Measurements from ENCODE around the gene FNDC7. TPM values are rescaled to one million over a fixed set of nuclear protein-coding genes. Genes with fewer than 3 reads are reported as not detected.

FNDC7 gene
- total RNA-seq, 2 experiments from 2014 or later: not detected

GRCh38 chr1:108767115-108767514 is 54.4 kb downstream of the FNDC7 start:
- no peaks in the 10 kb centered on the region for H3K4me1 ChIP-seq (ENCODE audit: insufficient read depth, low read length, poor library complexity, severe bottlenecking)
- no peak overlapping the region for H3K27ac ChIP-seq (ENCODE audit: low read depth, low read length, poor library complexity, severe bottlenecking)
- BruUV-seq (replicated peaks): no TSS peak
- no peaks in the 10 kb centered on the region for H4K20me1 ChIP-seq (ENCODE audit: insufficient read depth, low read length)
- POLR2A ChIA-PET: interaction anchor here (0.5 to 1.5 kb wide), 4 partner anchors 11 to 163 kb away, joined by 3 to 4 read pairs (median 3); no protein-coding TSS in a partner anchor
- intact Hi-C loops (cut with micrococcal nuclease; ENCODE audit: unreplicated experiment): no loop called here
- no peaks in the 10 kb centered on the region for H3K9me3 ChIP-seq (ENCODE audit: low read length)
- DNase-seq (ENCODE audit: low spot score): no peak
- H3K79me2 ChIP-seq (ENCODE audit: insufficient read depth, low read depth, low read length): no peaks in the 10 kb centered on the region
- no peak for TF ChIP-seq EZH2phosphoT487 (IDR thresholded peaks at IDR 0.05; ENCODE audit: borderline replicate concordance, low read depth, low read length)
- TF ChIP-seq, protein P1, sequence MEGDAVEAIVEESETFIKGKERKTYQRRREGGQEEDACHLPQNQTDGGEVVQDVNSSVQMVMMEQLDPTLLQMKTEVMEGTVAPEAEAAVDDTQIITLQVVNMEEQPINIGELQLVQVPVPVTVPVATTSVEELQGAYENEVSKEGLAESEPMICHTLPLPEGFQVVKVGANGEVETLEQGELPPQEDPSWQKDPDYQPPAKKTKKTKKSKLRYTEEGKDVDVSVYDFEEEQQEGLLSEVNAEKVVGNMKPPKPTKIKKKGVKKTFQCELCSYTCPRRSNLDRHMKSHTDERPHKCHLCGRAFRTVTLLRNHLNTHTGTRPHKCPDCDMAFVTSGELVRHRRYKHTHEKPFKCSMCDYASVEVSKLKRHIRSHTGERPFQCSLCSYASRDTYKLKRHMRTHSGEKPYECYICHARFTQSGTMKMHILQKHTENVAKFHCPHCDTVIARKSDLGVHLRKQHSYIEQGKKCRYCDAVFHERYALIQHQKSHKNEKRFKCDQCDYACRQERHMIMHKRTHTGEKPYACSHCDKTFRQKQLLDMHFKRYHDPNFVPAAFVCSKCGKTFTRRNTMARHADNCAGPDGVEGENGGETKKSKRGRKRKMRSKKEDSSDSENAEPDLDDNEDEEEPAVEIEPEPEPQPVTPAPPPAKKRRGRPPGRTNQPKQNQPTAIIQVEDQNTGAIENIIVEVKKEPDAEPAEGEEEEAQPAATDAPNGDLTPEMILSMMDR (conservative IDR thresholded peaks at IDR 0.05; ENCODE audit: low read length): no peak
- no peak overlapping the region for H3K4me3 ChIP-seq (ENCODE audit: low read depth, low read length, poor library complexity, severe bottlenecking)
- no peaks in the 10 kb centered on the region for H3K9me2 ChIP-seq (ENCODE audit: insufficient read depth, low read length)
- no peak overlapping the region for H3K4me2 ChIP-seq (ENCODE audit: low read length)
- CTCF ChIA-PET (ENCODE audit: unreplicated experiment): interaction anchor here (0.6 kb wide), 1 partner anchor 148 kb away, joined by 3 read pairs; no protein-coding TSS in a partner anchor
- peaks cover 45% of the 10 kb centered on the region for H3K36me3 ChIP-seq (ENCODE audit: insufficient read depth, low read length)
- H2AFZ ChIP-seq (ENCODE audit: low read length): no peak overlapping the region

- BruUV-seq (replicated peaks): no TSS peak
Measured at GRCh38 chr1:108767708-108768107, 55.0 kb downstream of the FNDC7 start.

GRCh38 chr1:108777839-108778238 is 65.1 kb downstream of the FNDC7 start:
- TF ChIP-seq, protein P1 (conservative IDR thresholded peaks at IDR 0.05; ENCODE audit: low read length): no peak
- no peak for TF ChIP-seq EZH2phosphoT487 (IDR thresholded peaks at IDR 0.05; ENCODE audit: borderline replicate concordance, low read depth, low read length)
- H3K36me3 ChIP-seq (ENCODE audit: insufficient read depth, low read length): peaks cover 82% of the 10 kb centered on the region

More at GRCh38 chr1:108767708-108768107, 55.0 kb downstream of the FNDC7 start:
- H3K79me2 ChIP-seq (ENCODE audit: insufficient read depth, low read depth, low read length): no peaks in the 10 kb centered on the region
- peaks cover 44% of the 10 kb centered on the region for H3K36me3 ChIP-seq (ENCODE audit: insufficient read depth, low read length)
- intact Hi-C loops (cut with micrococcal nuclease; ENCODE audit: unreplicated experiment): no loop called here
- DNase-seq (ENCODE audit: low spot score): no peak
- no peaks in the 10 kb centered on the region for H4K20me1 ChIP-seq (ENCODE audit: insufficient read depth, low read length)
- ChIA-PET CTCF (ENCODE audit: unreplicated experiment) (interaction anchor here (0.6 kb wide), 1 partner anchor 149 kb away, joined by 3 read pairs; no protein-coding TSS in a partner anchor), POLR2A (interaction anchor here (0.5 to 1.5 kb wide), 3 partner anchors 11 to 163 kb away, joined by 3 to 4 read pairs (median 3); no protein-coding TSS in a partner anchor)
- no peaks in the 10 kb centered on the region for H3K9me3 ChIP-seq (ENCODE audit: low read length)
- H2AFZ ChIP-seq (ENCODE audit: low read length): no peak overlapping the region
- no peak overlapping the region for H3K4me2 ChIP-seq (ENCODE audit: low read length)
- H3K4me3 ChIP-seq (ENCODE audit: low read depth, low read length, poor library complexity, severe bottlenecking): no peak overlapping the region
- H3K4me1 ChIP-seq (ENCODE audit: insufficient read depth, low read length, poor library complexity, severe bottlenecking): no peaks in the 10 kb centered on the region
- TF ChIP-seq, protein P1 (conservative IDR thresholded peaks at IDR 0.05; ENCODE audit: low read length): no peak
- no peak for TF ChIP-seq EZH2phosphoT487 (IDR thresholded peaks at IDR 0.05; ENCODE audit: borderline replicate concordance, low read depth, low read length)
- no peak overlapping the region for H3K27ac ChIP-seq (ENCODE audit: low read depth, low read length, poor library complexity, severe bottlenecking)
- H3K9me2 ChIP-seq (ENCODE audit: insufficient read depth, low read length): no peaks in the 10 kb centered on the region

More at GRCh38 chr1:108777839-108778238, 65.1 kb downstream of the FNDC7 start:
- ChIA-PET CTCF (ENCODE audit: unreplicated experiment) (no interaction called here), POLR2A (interaction anchor here (0.5 to 2.3 kb wide), 3 partner anchors 10 to 28 kb away, joined by 4 to 7 read pairs (median 4); no protein-coding TSS in a partner anchor)
- no TSS peak for BruUV-seq (replicated peaks)
- Histone ChIP-seq H3K79me2 (ENCODE audit: insufficient read depth, low read depth, low read length) (no peaks in the 10 kb centered on the region), H3K4me3 (ENCODE audit: low read depth, low read length, poor library complexity, severe bottlenecking) (no peak overlapping the region), H3K27ac (ENCODE audit: low read depth, low read length, poor library complexity, severe bottlenecking) (no peak overlapping the region), H4K20me1 (ENCODE audit: insufficient read depth, low read length) (no peaks in the 10 kb centered on the region), H3K9me2 (ENCODE audit: insufficient read depth, low read length) (no peaks in the 10 kb centered on the region), H3K9me3 (ENCODE audit: low read length) (no peaks in the 10 kb centered on the region), H2AFZ (ENCODE audit: low read length) (no peak overlapping the region), H3K4me1 (ENCODE audit: insufficient read depth, low read length, poor library complexity, severe bottlenecking) (no peaks in the 10 kb centered on the region), H3K4me2 (ENCODE audit: low read length) (no peak overlapping the region)
- DNase-seq (ENCODE audit: low spot score): no peak
- intact Hi-C loops (cut with micrococcal nuclease; ENCODE audit: unreplicated experiment): no loop called here
